Measurements from ENCODE around the gene DYSF. TPM values are rescaled to one million over a fixed set of nuclear protein-coding genes. Genes with fewer than 3 reads are reported as not detected.

Gene DYSF
- total RNA-seq, 1 experiment from 2014 or later: 0.89 TPM

GRCh38 chr2:71629273-71629672 lies 175.9 kb downstream of the DYSF start:
- POLR2A ChIA-PET: no interaction called here
- Histone ChIP-seq H3K79me2 (ENCODE audit: insufficient read depth, low read length) (no peaks in the 10 kb centered on the region), H3K9me2 (ENCODE audit: insufficient read depth) (no peaks in the 10 kb centered on the region), H3K36me3 (ENCODE audit: control insufficient read depth in 1 of 2, insufficient read depth in 2 of 2, low read length in 2 of 2) (no peaks in the 10 kb centered on the region), H3K4me2 (ENCODE audit: low read length) (no peak overlapping the region), H3K27me3 (ENCODE audit: insufficient read depth, low read length) (no peaks in the 10 kb centered on the region), H3K9ac (ENCODE audit: low read length) (no peak overlapping the region), H2AFZ (ENCODE audit: low read depth, low read length, poor library complexity, severe bottlenecking) (no peak overlapping the region), H3K9me3 (ENCODE audit: control insufficient read depth in 1 of 2, insufficient read depth in 1 of 2, low read depth in 1 of 2, low read length in 2 of 2) (no peaks in the 10 kb centered on the region), H3K27ac (ENCODE audit: low read depth, low read length) (no peak overlapping the region), H3K4me1 (ENCODE audit: control insufficient read depth in 1 of 2, insufficient read depth in 2 of 2, low read length in 2 of 2) (no peaks in the 10 kb centered on the region), H3K4me3 (replicated peaks in 1 of 2; ENCODE audit: low read depth in 1 of 2, low read length in 2 of 2) (no peak overlapping the region), H4K20me1 (ENCODE audit: insufficient read depth) (no peaks in the 10 kb centered on the region)
- RAD21 ChIA-PET (ENCODE audit: low non-redundant PET in 1 of 2, low total read pairs in 2 of 2, uncharacterized antibody in 2 of 2, unreplicated experiment in 2 of 2): no interaction called here
- CTCF ChIA-PET: no interaction called here
- intact Hi-C loops (cut with micrococcal nuclease): no loop called here
- no peak for ATAC-seq
- no peak for DNase-seq (ENCODE audit: low read depth, low spot score)
- TF ChIP-seq CEBPB (IDR thresholded peaks at IDR 0.05; ENCODE audit: low read depth) (no peak), POLR2AphosphoS5 (IDR thresholded peaks at IDR 0.05; ENCODE audit: low read depth, low read length) (no peak), SRF (IDR thresholded peaks at IDR 0.05; ENCODE audit: low read depth) (no peak), CBX3 (IDR thresholded peaks at IDR 0.05; ENCODE audit: low read depth) (no peak), ZFX (IDR thresholded peaks at IDR 0.05) (no peak), YY1 (IDR thresholded peaks at IDR 0.05; ENCODE audit: extremely low read depth, insufficient replicate concordance, low read depth, low read length) (no peak), EZH2phosphoT487 (IDR thresholded peaks at IDR 0.05; ENCODE audit: borderline replicate concordance) (no peak), TCF7L2 (IDR thresholded peaks at IDR 0.05; ENCODE audit: borderline replicate concordance, extremely low read depth, insufficient read depth, insufficient read length) (no peak), SP1 (IDR thresholded peaks at IDR 0.05; ENCODE audit: low read depth) (no peak), ZBTB33 (IDR thresholded peaks at IDR 0.05; ENCODE audit: extremely low read depth, insufficient replicate concordance, low read length) (no peak), ZNF274 (IDR thresholded peaks at IDR 0.05; ENCODE audit: low read depth, low read length) (no peak), ATF3 (IDR thresholded peaks at IDR 0.05) (no peak), JUND (IDR thresholded peaks at IDR 0.05) (no peak), ELF1 (IDR thresholded peaks at IDR 0.05; ENCODE audit: borderline replicate concordance, low read depth) (no peak), MAX (IDR thresholded peaks at IDR 0.05) (no peak)
- no TSS peak for BruUV-seq (replicated peaks)
